Neural cell (in vitro differentiated cells): ENCODE measurements around the gene EXPH5.

ENCODE experiments used
- CTCF ChIP-seq: fragments of 450-650 bp; IDR thresholded peaks from 2 replicates; pipeline ENCODE4 v1.5.1; 2014; ENCODE audit warnings: antibody characterized with exemption, mild to moderate bottlenecking, moderate library complexity; ENCODE audit not compliant: poor library complexity, severe bottlenecking
- EP300 ChIP-seq: fragments of 450-650 bp; conservative IDR thresholded peaks from 2 replicates; pipeline ENCODE4 v1.6.1; 2014; ENCODE audit warnings: antibody characterized with exemption, mild to moderate bottlenecking, moderate library complexity; ENCODE audit not compliant: poor library complexity, severe bottlenecking
- EZH2 ChIP-seq: fragments of 200-600, 300-800 bp; shearing (Covaris generic), sonication (generic); IDR thresholded peaks from 2 replicates; pipeline ENCODE4 v1.6.1; 2014; ENCODE audit warnings: antibody characterized with exemption, low read length, borderline replicate concordance, mild to moderate bottlenecking; ENCODE audit not compliant: insufficient read depth, poor library complexity, severe bottlenecking
- MXI1 ChIP-seq: fragments of 450-650 bp; conservative IDR thresholded peaks from 2 replicates; pipeline ENCODE4 v1.6.1; 2014; ENCODE audit warnings: antibody characterized with exemption, mild to moderate bottlenecking; ENCODE audit not compliant: poor library complexity, severe bottlenecking
- POLR2AphosphoS5 ChIP-seq: IDR thresholded peaks from 2 replicates; pipeline ENCODE4 v1.6.1; 2012
- RAD21 ChIP-seq: fragments of 450-650 bp; conservative IDR thresholded peaks from 2 replicates; pipeline ENCODE4 v1.6.1; 2014; ENCODE audit warnings: antibody characterized with exemption, mild to moderate bottlenecking, moderate library complexity
- REST ChIP-seq: IDR thresholded peaks from 2 replicates; pipeline ENCODE4 v1.6.1; 2012; ENCODE audit warnings: borderline replicate concordance
- SMC3 ChIP-seq: fragments of 450-650 bp; conservative IDR thresholded peaks from 2 replicates; pipeline ENCODE4 v1.6.1; 2014; ENCODE audit warnings: antibody characterized with exemption, mild to moderate bottlenecking, moderate library complexity; ENCODE audit not compliant: poor library complexity
- TAF1 ChIP-seq: IDR thresholded peaks from 2 replicates; pipeline ENCODE4 v1.6.1; 2012; ENCODE audit warnings: low read depth

DNA sequence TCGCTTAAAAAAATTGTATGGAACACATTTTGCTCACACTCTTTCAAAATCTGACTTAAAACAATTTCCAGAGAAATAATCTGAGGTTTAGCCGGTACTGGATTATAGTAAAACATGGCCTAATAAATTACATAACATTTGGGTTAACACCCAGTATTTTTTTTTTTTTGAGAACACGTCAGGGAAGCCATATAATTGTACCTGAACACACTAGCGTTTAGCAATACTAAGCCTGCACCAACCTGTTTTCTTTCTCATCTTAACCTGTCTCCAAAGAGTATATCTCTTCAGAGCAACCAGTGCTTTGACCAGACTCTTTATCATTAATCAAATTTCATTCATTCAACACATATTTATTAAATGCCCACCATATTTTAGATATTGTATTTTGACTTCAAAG lies 93.4 kb downstream of the EXPH5 start:
- TF ChIP-seq EP300 (no peak), CTCF (no peak), MXI1 (no peak), POLR2AphosphoS5 (no peak), SMC3 (no peak), TAF1 (no peak), EZH2 (no peak), RAD21 (no peak), REST (no peak)
